NT2/D1 (cell line): ENCODE results near the gene LRRC39.
"Not testable (repeated sequence)": the region's sequence is repeated elsewhere in the genome, so short reads cannot be mapped to it uniquely, and the experiment has no call there.

Source experiments
- DNase-seq: peaks from one replicate; pipeline ENCODE4 v3.0.0-alpha.2; 2011; ENCODE audit warnings: low read depth, low spot score
- H3K27me3 ChIP-seq: 2 replicates; pipeline ENCODE4 v1.6.0; 2011; ENCODE audit warnings: mild to moderate bottlenecking; ENCODE audit not compliant: insufficient read length, insufficient read depth
- H3K36me3 ChIP-seq: 2 replicates; pipeline ENCODE4 v1.6.1; 2011; ENCODE audit warnings: mild to moderate bottlenecking, low read length, mixed read lengths; ENCODE audit not compliant: insufficient read depth, insufficient read length
- H3K4me1 ChIP-seq: 2 replicates; pipeline ENCODE4 v1.5.1; 2011; ENCODE audit not compliant: insufficient read depth, insufficient read length
- H3K4me3 ChIP-seq: 2 replicates; pipeline ENCODE4 v1.5.1; 2011; ENCODE audit warnings: low read depth; ENCODE audit not compliant: insufficient read length
- H3K9ac ChIP-seq: 2 replicates; pipeline ENCODE4 v1.6.0; 2011; ENCODE audit warnings: low read depth; ENCODE audit not compliant: insufficient read length
- H3K9me3 ChIP-seq: 2 replicates; pipeline ENCODE4 v1.5.1; 2011; ENCODE audit warnings: mild to moderate bottlenecking, low read length; ENCODE audit not compliant: insufficient read depth
- SUZ12 ChIP-seq: IDR thresholded peaks from 2 replicates; pipeline ENCODE4 v1.6.1; 2011; ENCODE audit not compliant: insufficient read length, insufficient read depth; ENCODE audit errors: extremely low read depth
- YY1 ChIP-seq: IDR thresholded peaks from 2 replicates; pipeline ENCODE4 v1.6.1; 2011; ENCODE audit not compliant: insufficient read length, insufficient read depth
- ZNF274 ChIP-seq: IDR thresholded peaks from 2 replicates; pipeline ENCODE4 v1.6.1; 2011; ENCODE audit warnings: mild to moderate bottlenecking, low read depth, low read length

The LRRC39 gene

GRCh38 chr1:100178091-100178490 is at the start of gene LRRC39:
TSS of gene LRRC39 (minus strand) at chr1:100178256. CDS start at chr1:100168516, 9,740 bp downstream.
- no peaks in the 10 kb centered on the region for H3K36me3 ChIP-seq
- DNase-seq, result no peak
- no peak within 1 kb of the TSS for H3K9ac ChIP-seq
- H3K4me1 ChIP-seq, result no peaks in the 10 kb centered on the region
- no peaks in the 10 kb centered on the region for H3K9me3 ChIP-seq
- TF ChIP-seq ZNF274 (no peak), SUZ12 (no peak), YY1 (no peak)
- no peaks in the 10 kb centered on the region for H3K27me3 ChIP-seq
- no peak within 1 kb of the TSS for H3K4me3 ChIP-seq

- Histone ChIP-seq H3K9me3 (no peaks in the 10 kb centered on the region), H3K4me3 (no peak overlapping the region), H3K27me3 (no peaks in the 10 kb centered on the region), H3K4me1 (no peaks in the 10 kb centered on the region), H3K9ac (no peak overlapping the region), H3K36me3 (peaks cover 13% of the 10 kb centered on the region)
- DNase-seq, result no peak
- TF ChIP-seq ZNF274, result no peak
- no peak for TF ChIP-seq YY1
- TF ChIP-seq SUZ12, result no peak
These were observed 44.4 kb upstream of the LRRC39 start for GRCh38 chr1:100222428-100222827.

GRCh38 chr1:100219883-100220282 is 41.8 kb upstream of the LRRC39 start:
- Histone ChIP-seq H3K36me3 (peaks cover 21% of the 10 kb centered on the region), H3K4me3 (no peak overlapping the region), H3K9ac (no peak overlapping the region), H3K9me3 (no peaks in the 10 kb centered on the region), H3K4me1 (no peaks in the 10 kb centered on the region), H3K27me3 (no peaks in the 10 kb centered on the region)
- no peak for TF ChIP-seq YY1
- TF ChIP-seq SUZ12, result no peak
- no peak for TF ChIP-seq ZNF274
- DNase-seq, result no peak

GRCh38 chr1:100219457-100219856 is 41.4 kb upstream of the LRRC39 start:
- no peak overlapping the region for H3K9ac ChIP-seq
- H3K4me3 ChIP-seq, result no peak overlapping the region
- H3K36me3 ChIP-seq, result peaks cover 25% of the 10 kb centered on the region
- no peaks in the 10 kb centered on the region for H3K27me3 ChIP-seq
- no peaks in the 10 kb centered on the region for H3K4me1 ChIP-seq
- DNase-seq, result no peak
- H3K9me3 ChIP-seq, result no peaks in the 10 kb centered on the region
- TF ChIP-seq SUZ12 (no peak), ZNF274 (no peak), YY1 (no peak)

- Histone ChIP-seq H3K9me3 (no peaks in the 10 kb centered on the region), H3K27me3 (no peaks in the 10 kb centered on the region), H3K9ac (no peak overlapping the region), H3K4me1 (no peaks in the 10 kb centered on the region), H3K4me3 (no peak overlapping the region), H3K36me3 (peaks cover 38% of the 10 kb centered on the region)
- TF ChIP-seq ZNF274, result no peak
- TF ChIP-seq YY1, result no peak
- no peak for TF ChIP-seq SUZ12
- no peak for DNase-seq
These were observed 39.8 kb upstream of the LRRC39 start for GRCh38 chr1:100217834-100218233.

GRCh38 chr1:100215101-100215500 is 37.0 kb upstream of the LRRC39 start:
- Histone ChIP-seq H3K9ac (no peak overlapping the region), H3K4me1 (no peaks in the 10 kb centered on the region), H3K9me3 (no peaks in the 10 kb centered on the region), H3K27me3 (no peaks in the 10 kb centered on the region), H3K4me3 (no peak overlapping the region), H3K36me3 (peaks cover 53% of the 10 kb centered on the region)
- TF ChIP-seq ZNF274 (no peak), YY1 (no peak), SUZ12 (no peak)
- no peak for DNase-seq

GRCh38 chr1:100213141-100213540 is 35.1 kb upstream of the LRRC39 start:
- peaks cover 62% of the 10 kb centered on the region for H3K36me3 ChIP-seq
- H3K4me3 ChIP-seq, result no peak overlapping the region
- TF ChIP-seq SUZ12, result no peak
- TF ChIP-seq YY1, result no peak
- no peak for TF ChIP-seq ZNF274
- no peaks in the 10 kb centered on the region for H3K9me3 ChIP-seq
- H3K4me1 ChIP-seq, result no peaks in the 10 kb centered on the region
- no peaks in the 10 kb centered on the region for H3K27me3 ChIP-seq
- H3K9ac ChIP-seq, result no peak overlapping the region
- DNase-seq, result no peak

- Histone ChIP-seq H3K9ac (no peak overlapping the region), H3K4me1 (no peaks in the 10 kb centered on the region), H3K9me3 (peaks cover 9% of the 10 kb centered on the region; the same call in 1 of the 2 replicates), H3K4me3 (no peak overlapping the region), H3K27me3 (no peaks in the 10 kb centered on the region), H3K36me3 (peaks cover 34% of the 10 kb centered on the region)
- no peak for DNase-seq
- TF ChIP-seq ZNF274 (no peak), YY1 (no peak), SUZ12 (no peak)
These were observed 28.2 kb upstream of the LRRC39 start for GRCh38 chr1:100206301-100206700.

GRCh38 chr1:100205593-100205992 is 27.5 kb upstream of the LRRC39 start:
- not testable (repeated sequence) for H3K9me3 ChIP-seq, H3K27me3 ChIP-seq, H3K9ac ChIP-seq, H3K4me1 ChIP-seq, DNase-seq, H3K4me3 ChIP-seq
- H3K36me3 ChIP-seq, result peaks cover 29% of the 10 kb centered on the region

GRCh38 chr1:100205103-100205502 is 27.0 kb upstream of the LRRC39 start:
- H3K9me3 ChIP-seq, DNase-seq, H3K27me3 ChIP-seq, H3K9ac ChIP-seq, H3K4me1 ChIP-seq, H3K4me3 ChIP-seq: not testable (repeated sequence)
- peaks cover 29% of the 10 kb centered on the region for H3K36me3 ChIP-seq

GRCh38 chr1:100202703-100203102 is 24.6 kb upstream of the LRRC39 start:
- not testable (repeated sequence) for H3K4me3 ChIP-seq, DNase-seq, H3K9ac ChIP-seq, H3K4me1 ChIP-seq, H3K27me3 ChIP-seq, H3K9me3 ChIP-seq
- peaks cover 32% of the 10 kb centered on the region for H3K36me3 ChIP-seq
